Liver (tissue), 9 donors: ENCODE measurements around the gene C11orf68. TPM values are rescaled to one million over a fixed set of nuclear protein-coding genes. Genes with fewer than 3 reads are reported as not detected.

Experiments used
- DNase-seq: peaks from one replicate; pipeline ENCODE4 v3.0.0-alpha.2; 2017; ENCODE audit warnings: low spot score
- H3K27ac ChIP-seq, 2 donors: one replicate each; pipeline ENCODE4 v1.7.0; 2013; ENCODE audit warnings: inconsistent platforms in 2 of 2, low read length in 2 of 2, control low read depth in 1 of 2, low read depth in 1 of 2, mild to moderate bottlenecking in 1 of 2
- H3K27me3 ChIP-seq, 4 donors: one replicate each; pipeline versions ENCODE4 v1.6.1 to v1.7.0; 2013; ENCODE audit warnings: low read length in 3 of 4, inconsistent platforms in 1 of 4, mild to moderate bottlenecking in 1 of 4, moderate library complexity in 1 of 4; ENCODE audit not compliant: control insufficient read depth in 4 of 4, insufficient read depth in 4 of 4
- H3K36me3 ChIP-seq, 4 donors: one replicate each; pipeline versions ENCODE4 v1.6.1 to v1.7.0; 2013; ENCODE audit warnings: low read length in 3 of 4, mild to moderate bottlenecking in 3 of 4, low read depth in 1 of 4, moderate library complexity in 1 of 4; ENCODE audit not compliant: control insufficient read depth in 4 of 4, insufficient read depth in 3 of 4
- H3K4me1 ChIP-seq, 4 donors: one replicate each; pipeline versions ENCODE4 v1.6.1 to v1.7.0; 2013; ENCODE audit warnings: low read length in 3 of 4, mild to moderate bottlenecking in 3 of 4, moderate library complexity in 1 of 4; ENCODE audit not compliant: control insufficient read depth in 4 of 4, insufficient read depth in 4 of 4
- H3K4me3 ChIP-seq, 3 donors: one replicate each; pipeline versions ENCODE4 v1.6.1 to v1.7.0; 2013; ENCODE audit warnings: low read length in 3 of 3, control low read depth in 1 of 3, low read depth in 1 of 3, mild to moderate bottlenecking in 1 of 3
- H3K9ac ChIP-seq, 2 donors: one replicate each; pipeline ENCODE4 v1.7.0; 2013; ENCODE audit warnings: low read length in 2 of 2, mild to moderate bottlenecking in 2 of 2, moderate library complexity in 2 of 2, control low read depth in 1 of 2, low read depth in 1 of 2
- H3K9me3 ChIP-seq, 4 donors: one replicate each; pipeline versions ENCODE4 v1.6.1 to v1.7.0; 2013; ENCODE audit warnings: low read length in 3 of 4; ENCODE audit not compliant: control insufficient read depth in 4 of 4
- EGR1 ChIP-seq, 2 donors: IDR thresholded peaks; 2 replicates each; pipeline ENCODE4 v1.6.1; 2016 to 2018; ENCODE audit warnings: antibody characterized with exemption in 2 of 2, low read depth in 2 of 2
- FOXA1 ChIP-seq: IDR thresholded peaks from 2 replicates; pipeline ENCODE4 v1.6.1; 2016; ENCODE audit warnings: antibody characterized with exemption
- SP1 ChIP-seq: IDR thresholded peaks from 2 replicates; pipeline ENCODE4 v1.6.1; 2018; ENCODE audit warnings: antibody characterized with exemption, mild to moderate bottlenecking
- TAF1 ChIP-seq: conservative IDR thresholded peaks from 2 replicates; pipeline ENCODE4 v1.6.1; 2016; ENCODE audit warnings: antibody characterized with exemption, mild to moderate bottlenecking
- WGBS: extraction: QIAGEN DNeasy Blood & Tissue Kit; methylation state at CpG from one replicate; pipeline ENCODE4 v1.1.7; 2013; 5-methylcytosine and 5-hydroxymethylcytosine counted together
- polyA plus RNA-seq, 2 donors: library from polyadenylated mRNA; stranded (reverse) in 1 of 2; unstranded in 1 of 2; fragments of 200-250 nt in 1 of 2; fragments of >200 nt in 1 of 2; fragmentation: Nextera tagmentation in 1 of 2; extraction: Ambion mirVana in 1 of 2; gene quantifications; one replicate each; pipeline versions ENCODE4 v1.2.1 to v1.2.3, GENCODE V29; 2013 to 2015
- total RNA-seq, 2 donors: library from RNA; depleted of rRNA; stranded (reverse); fragments of >200 nt; gene quantifications; one replicate each; pipeline ENCODE4 v1.2.3, GENCODE V29; 2014
- TF ChIP-seq, protein P1 (sequence below): fragments of 150-350 bp; IDR thresholded peaks from 2 replicates; pipeline ENCODE4 v1.5.1; 2017; ENCODE audit warnings: improper control_type of control experiment, low read depth, low read length; ENCODE audit not compliant: missing input control
- TF ChIP-seq, protein P2 (sequence below): IDR thresholded peaks from 2 replicates; pipeline ENCODE4 v1.6.1; 2016; ENCODE audit warnings: antibody characterized with exemption
- TF ChIP-seq, protein P3 (sequence below): IDR thresholded peaks from 2 replicates; pipeline ENCODE4 v1.6.1; 2016; ENCODE audit warnings: antibody characterized with exemption
- TF ChIP-seq, protein P4 (sequence below): IDR thresholded peaks from 2 replicates; pipeline ENCODE4 v1.6.1; 2016; ENCODE audit warnings: antibody characterized with exemption, mild to moderate bottlenecking
- donor health status: healthy.
- donor health status: healthy.
- donor health status: healthy.
- donor health status: healthy.
- donor health status: healthy.

Gene C11orf68
- total and polyA plus RNA-seq, 4 donors, result 4.4 to 15.4 (median 11.2) TPM

DNA sequence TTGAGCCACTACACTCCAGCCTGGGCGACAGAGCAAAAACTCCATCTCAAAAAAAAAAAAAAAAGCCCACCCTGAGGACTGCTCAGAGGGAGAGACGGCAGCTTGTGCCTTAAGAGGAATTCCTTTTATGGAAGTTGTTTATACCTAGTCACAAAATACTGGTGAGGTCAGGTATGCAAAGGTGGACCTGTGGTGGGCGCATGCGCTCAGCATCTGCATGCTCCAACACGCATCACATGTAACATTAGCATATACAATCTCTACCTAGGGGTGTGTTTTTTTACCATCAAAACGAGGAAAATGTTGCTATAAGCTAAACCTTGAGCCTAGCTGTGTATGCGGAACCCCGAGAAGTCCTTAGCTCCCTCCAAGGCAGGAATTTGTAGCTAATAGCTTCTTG lies 35.9 kb upstream of the C11orf68 start:
- Histone ChIP-seq H3K4me3 (no peak overlapping the region), H3K9me3 (no peaks in the 10 kb centered on the region), H3K9ac (no peak overlapping the region), H3K4me1 (peaks cover 3 to 9% (median 4%) of the 10 kb centered on the region in 4 donors), H3K36me3 (no peaks in the 10 kb centered on the region), H3K27me3 (no peaks in the 10 kb centered on the region), H3K27ac (no peak overlapping the region)
- 89% methylated on average over 8 of the region's 8 CpGs for WGBS
- TF ChIP-seq EGR1 (IDR thresholded peaks at IDR 0.05; ENCODE audit: low read depth in 2 of 2) (no peak), SP1 (no peak), TAF1 (no peak), FOXA1 (no peak)
- TF ChIP-seq, protein P1, sequence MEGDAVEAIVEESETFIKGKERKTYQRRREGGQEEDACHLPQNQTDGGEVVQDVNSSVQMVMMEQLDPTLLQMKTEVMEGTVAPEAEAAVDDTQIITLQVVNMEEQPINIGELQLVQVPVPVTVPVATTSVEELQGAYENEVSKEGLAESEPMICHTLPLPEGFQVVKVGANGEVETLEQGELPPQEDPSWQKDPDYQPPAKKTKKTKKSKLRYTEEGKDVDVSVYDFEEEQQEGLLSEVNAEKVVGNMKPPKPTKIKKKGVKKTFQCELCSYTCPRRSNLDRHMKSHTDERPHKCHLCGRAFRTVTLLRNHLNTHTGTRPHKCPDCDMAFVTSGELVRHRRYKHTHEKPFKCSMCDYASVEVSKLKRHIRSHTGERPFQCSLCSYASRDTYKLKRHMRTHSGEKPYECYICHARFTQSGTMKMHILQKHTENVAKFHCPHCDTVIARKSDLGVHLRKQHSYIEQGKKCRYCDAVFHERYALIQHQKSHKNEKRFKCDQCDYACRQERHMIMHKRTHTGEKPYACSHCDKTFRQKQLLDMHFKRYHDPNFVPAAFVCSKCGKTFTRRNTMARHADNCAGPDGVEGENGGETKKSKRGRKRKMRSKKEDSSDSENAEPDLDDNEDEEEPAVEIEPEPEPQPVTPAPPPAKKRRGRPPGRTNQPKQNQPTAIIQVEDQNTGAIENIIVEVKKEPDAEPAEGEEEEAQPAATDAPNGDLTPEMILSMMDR, result no peak
- TF ChIP-seq, protein P2, sequence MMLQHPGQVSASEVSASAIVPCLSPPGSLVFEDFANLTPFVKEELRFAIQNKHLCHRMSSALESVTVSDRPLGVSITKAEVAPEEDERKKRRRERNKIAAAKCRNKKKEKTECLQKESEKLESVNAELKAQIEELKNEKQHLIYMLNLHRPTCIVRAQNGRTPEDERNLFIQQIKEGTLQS, result no peak
- DNase-seq, result no peak

DNA sequence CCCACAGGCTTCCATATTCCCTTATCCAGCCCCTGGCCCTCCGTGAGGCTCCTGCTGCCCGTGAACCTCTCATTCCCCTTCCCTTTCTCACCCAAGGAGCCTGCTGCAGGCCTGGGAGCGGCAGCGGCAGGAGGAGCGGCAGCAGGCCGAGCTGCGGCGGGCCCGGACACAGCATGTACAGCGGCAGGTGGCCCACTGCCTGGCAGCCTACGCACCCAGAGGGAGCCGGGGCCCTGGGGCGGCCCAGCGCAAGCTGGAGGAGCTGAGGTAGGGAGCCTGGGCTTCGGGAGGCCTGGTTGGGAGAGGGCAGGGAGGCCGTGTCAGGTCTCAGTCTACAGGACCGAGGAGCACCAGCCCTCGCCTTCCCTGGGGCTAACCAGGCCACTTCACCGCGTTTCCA lies 34.6 kb upstream of the C11orf68 start:
- no peak for DNase-seq
- H3K9ac ChIP-seq, result no peak overlapping the region
- 95% methylated on average over 20 of the region's 20 CpGs for WGBS

More for the DNA sequence above, 34.6 kb upstream of the C11orf68 start:
- Histone ChIP-seq H3K4me1 (peaks cover 3 to 9% (median 4%) of the 10 kb centered on the region in 4 donors), H3K36me3 (no peaks in the 10 kb centered on the region), H3K9me3 (no peaks in the 10 kb centered on the region), H3K27me3 (no peaks in the 10 kb centered on the region), H3K27ac (no peak overlapping the region), H3K4me3 (no peak overlapping the region)
- TF ChIP-seq, protein P3, sequence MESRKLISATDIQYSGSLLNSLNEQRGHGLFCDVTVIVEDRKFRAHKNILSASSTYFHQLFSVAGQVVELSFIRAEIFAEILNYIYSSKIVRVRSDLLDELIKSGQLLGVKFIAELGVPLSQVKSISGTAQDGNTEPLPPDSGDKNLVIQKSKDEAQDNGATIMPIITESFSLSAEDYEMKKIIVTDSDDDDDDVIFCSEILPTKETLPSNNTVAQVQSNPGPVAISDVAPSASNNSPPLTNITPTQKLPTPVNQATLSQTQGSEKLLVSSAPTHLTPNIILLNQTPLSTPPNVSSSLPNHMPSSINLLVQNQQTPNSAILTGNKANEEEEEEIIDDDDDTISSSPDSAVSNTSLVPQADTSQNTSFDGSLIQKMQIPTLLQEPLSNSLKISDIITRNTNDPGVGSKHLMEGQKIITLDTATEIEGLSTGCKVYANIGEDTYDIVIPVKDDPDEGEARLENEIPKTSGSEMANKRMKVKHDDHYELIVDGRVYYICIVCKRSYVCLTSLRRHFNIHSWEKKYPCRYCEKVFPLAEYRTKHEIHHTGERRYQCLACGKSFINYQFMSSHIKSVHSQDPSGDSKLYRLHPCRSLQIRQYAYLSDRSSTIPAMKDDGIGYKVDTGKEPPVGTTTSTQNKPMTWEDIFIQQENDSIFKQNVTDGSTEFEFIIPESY, result no peak
- TF ChIP-seq, protein P1, result no peak
- TF ChIP-seq, protein P4, sequence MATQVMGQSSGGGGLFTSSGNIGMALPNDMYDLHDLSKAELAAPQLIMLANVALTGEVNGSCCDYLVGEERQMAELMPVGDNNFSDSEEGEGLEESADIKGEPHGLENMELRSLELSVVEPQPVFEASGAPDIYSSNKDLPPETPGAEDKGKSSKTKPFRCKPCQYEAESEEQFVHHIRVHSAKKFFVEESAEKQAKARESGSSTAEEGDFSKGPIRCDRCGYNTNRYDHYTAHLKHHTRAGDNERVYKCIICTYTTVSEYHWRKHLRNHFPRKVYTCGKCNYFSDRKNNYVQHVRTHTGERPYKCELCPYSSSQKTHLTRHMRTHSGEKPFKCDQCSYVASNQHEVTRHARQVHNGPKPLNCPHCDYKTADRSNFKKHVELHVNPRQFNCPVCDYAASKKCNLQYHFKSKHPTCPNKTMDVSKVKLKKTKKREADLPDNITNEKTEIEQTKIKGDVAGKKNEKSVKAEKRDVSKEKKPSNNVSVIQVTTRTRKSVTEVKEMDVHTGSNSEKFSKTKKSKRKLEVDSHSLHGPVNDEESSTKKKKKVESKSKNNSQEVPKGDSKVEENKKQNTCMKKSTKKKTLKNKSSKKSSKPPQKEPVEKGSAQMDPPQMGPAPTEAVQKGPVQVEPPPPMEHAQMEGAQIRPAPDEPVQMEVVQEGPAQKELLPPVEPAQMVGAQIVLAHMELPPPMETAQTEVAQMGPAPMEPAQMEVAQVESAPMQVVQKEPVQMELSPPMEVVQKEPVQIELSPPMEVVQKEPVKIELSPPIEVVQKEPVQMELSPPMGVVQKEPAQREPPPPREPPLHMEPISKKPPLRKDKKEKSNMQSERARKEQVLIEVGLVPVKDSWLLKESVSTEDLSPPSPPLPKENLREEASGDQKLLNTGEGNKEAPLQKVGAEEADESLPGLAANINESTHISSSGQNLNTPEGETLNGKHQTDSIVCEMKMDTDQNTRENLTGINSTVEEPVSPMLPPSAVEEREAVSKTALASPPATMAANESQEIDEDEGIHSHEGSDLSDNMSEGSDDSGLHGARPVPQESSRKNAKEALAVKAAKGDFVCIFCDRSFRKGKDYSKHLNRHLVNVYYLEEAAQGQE, result no peak
